GM11168 (cell line): Measurements from ENCODE around the gene CTRB2.

Experiments
- in situ Hi-C: fragments of 300-500 bp; cut with MboI; formaldehyde crosslinking; loops from one replicate; pipeline ENCODE4 v1.12.0; 2022; ENCODE audit warnings: low sequenced_read_pairs; ENCODE audit not compliant: unreplicated experiment

Gene CTRB2

DNA sequence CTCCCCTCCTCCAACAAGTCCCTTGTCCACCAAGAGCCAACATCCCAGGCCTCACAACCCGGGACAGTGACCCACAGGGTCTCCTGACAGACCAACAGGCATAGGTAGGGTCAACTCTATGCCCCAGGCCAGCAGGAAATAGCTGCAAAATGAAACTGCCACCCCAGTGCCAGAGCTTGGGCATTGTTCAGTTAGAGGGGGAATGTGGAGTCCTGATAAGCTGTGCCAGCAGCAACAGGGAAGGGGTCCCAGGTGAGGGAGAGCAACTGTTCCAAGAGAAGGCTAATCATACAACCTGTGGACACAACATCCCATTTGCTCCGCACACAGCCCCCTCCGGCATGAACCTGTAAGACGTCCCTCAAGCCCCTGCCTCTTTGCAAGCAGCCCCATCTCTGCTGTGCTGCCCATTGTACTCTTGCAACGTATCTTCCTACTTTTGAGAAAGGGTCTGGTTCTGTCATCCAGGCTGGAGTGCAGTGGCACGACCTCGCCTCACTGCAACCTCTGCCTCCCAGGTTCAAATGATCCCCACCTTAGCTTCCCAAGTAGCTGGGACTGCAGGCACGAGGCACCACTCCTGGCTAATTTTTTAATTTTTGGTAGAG lies 17.2 kb downstream of the CTRB2 start:
- in situ Hi-C loops = no loop called here

DNA sequence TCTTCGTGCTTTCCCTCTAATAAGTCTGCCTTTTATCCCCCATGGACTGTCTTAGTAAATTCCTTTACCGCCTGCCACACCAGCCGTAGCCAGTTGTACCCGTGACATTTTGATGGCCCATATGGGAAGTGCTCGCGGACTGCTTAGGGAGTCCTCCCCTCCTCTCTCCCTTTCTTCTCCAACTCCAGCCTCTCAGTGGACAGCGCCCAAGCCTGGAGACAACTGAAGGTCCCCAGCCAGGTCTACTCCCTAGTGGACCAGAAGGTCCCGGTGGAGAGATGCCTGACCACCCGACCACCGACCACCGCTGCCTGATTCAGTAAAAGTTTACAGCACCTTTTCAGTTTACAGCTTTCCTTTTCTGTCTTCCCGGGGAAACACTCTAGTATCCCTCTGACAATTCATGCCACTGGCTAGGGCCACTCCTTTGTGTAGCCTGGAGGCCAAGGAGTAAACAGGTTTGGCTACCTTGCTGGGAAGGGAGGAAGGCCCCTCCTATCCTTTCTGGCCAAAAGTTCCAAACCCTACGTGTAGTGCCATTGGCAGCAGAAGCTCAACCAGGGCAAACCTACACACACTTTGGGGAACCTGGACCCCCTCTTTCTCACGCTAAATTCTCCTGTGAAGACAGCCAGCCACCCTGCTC lies 18.0 kb downstream of the CTRB2 start:
- in situ Hi-C loops = no loop called here

DNA sequence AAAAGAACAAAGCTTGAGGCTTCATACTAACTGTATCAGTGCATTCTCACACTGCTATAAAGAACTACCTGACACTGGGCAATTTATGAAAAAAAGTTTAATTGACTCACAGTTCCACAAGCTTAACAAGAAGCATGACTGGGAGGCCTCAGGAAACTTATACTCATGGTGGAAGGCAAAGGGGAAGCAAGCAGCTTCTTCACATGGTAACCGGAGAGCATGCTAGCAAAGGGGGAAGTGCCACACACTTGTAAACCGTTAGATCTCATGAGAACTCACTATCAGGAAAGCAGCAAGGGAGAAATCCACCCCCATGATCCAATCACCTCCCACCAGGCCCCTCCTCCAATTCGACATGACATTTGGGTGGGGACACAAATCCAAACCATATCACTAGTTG lies 25.3 kb downstream of the CTRB2 start:
- in situ Hi-C loops = no loop called here

DNA sequence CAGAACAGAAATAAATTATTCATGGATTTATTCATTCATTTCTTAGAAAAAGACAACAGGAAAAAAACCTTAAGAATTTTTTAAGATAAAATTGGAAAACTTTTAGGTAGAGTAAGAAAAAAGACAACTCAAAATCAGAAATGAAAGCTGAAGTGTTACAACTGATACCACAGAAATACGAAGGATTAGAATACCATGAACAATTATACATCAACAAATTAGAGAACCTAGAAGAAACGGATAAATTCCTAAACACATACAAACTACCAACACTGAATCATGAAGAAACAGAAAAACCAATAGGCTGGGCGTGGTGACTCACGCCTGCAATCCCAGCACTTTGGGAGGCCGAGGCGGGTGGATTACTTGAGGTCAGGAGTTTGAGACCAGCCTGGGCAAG lies 27.8 kb downstream of the CTRB2 start:
- in situ Hi-C loops = no loop called here

DNA sequence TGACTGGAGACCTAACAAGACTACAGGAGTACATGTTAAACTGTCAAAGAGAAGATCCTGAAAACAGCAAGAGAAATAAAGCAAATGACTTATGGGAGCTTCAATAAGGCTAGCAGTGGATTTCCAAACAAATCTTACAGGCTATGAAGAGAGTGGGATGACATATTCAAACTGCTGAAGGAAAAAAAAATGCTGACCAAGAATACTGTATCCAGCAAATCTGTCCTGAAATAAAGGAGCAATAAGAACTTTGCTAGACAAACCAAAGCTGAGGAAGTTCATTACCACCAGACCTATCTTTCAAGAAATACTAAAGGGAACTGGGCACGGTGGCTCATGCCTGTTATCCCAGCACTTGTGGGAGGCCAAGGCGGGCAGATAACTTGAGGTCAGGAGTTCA lies 30.0 kb downstream of the CTRB2 start:
- in situ Hi-C loops = no loop called here

DNA sequence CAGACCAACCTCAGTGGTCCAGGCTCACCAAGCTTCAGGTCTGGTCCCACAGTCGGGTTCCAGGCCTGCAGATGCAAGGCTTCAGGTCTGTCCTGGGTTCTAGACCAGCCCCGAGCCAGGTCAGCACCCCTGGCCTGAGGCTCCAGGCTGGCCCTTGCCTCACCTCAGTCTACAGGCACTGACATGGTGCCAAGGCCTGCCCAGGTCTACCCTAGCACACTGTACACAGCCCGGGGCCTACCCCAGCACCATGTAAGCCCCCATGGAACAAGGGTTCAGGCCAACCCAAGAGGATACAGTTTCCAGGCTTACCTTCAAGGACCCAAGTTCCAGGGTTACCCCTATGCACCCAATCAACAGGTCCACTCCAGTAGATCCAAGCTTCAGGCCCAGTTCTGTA lies 31.9 kb downstream of the CTRB2 start:
- in situ Hi-C loops = no loop called here

DNA sequence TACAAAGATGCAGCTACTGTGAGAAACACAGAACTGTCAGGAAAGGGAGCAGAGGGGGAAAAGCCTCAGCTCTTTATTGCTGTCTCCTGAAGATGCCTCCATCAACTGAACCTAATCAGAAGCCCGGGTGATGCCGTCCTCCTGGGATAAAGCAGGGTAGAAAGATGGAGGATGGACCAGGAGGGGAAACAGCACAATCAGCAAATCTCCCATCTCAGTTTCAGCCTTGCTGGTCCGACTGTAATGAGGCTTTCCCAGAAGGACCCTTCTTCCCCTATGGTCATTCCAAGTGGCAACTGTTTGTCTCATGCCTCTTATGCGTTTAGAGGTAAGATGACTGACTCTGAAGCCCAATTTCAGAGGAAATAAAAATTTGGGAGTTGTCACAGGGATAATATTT lies 34.4 kb downstream of the CTRB2 start:
- in situ Hi-C loops = no loop called here

DNA sequence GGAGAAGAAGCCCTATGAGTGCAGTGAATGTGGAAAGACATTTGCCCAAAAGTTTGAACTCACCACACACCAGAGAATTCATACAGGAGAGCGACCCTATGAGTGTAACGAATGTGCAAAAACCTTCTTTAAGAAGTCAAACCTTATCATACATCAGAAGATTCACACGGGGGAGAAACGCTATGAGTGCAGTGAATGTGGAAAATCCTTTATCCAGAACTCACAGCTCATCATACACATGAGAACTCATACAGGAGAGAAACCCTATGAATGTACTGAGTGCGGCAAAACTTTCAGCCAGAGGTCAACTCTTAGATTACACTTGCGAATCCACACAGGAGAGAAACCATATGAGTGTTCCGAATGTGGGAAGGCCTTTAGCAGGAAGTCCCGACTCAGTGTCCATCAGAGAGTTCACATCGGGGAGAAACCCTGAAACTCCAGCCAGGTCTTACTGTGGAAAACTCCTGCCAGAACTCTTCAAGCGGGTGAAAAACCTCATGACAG lies 37.0 kb downstream of the CTRB2 start:
- in situ Hi-C loops = no loop called here

DNA sequence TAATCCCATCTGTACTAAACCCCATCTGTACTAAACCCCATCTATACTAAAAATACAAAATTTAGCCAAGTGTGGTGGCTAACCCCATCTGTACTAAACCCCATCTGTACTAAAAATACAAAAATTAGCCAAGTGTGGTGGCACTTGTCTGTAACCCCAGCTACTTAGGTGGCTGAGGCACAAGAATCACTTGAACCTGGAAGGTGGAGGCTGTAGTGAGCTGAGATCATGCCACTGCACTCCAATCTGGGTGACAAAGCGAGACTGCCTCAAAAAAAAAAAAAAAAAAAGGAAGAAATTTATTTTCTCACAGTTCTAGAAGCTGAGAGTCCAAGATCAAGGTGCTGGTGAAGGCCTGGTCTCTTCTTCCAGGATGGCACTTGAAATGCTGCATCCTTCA lies 46.6 kb downstream of the CTRB2 start:
- in situ Hi-C loops = no loop called here
